GM10248 (cell line): ENCODE data around the gene C15orf40.

ENCODE experiments used
- CTCF ChIA-PET: fragments of 300-600 bp; sonication (Branson Sonifier 250); formaldehyde crosslinking; extraction: SDS; loops from one replicate; lab custom pipeline; 2021; ENCODE audit warnings: antibody characterized with exemption; lab: Yijun Ruan, JAX
- POLR2A ChIA-PET: fragments of 350-650 bp; sonication (Branson Sonifier 250); formaldehyde crosslinking; extraction: SDS; loops from one replicate; lab custom pipeline; 2020; ENCODE audit warnings: antibody characterized with exemption; lab: Yijun Ruan, JAX
- DNase-seq: peaks from one replicate; pipeline ENCODE4 v3.0.0; 2012; ENCODE audit errors: extremely low spot score
- TF ChIP-seq, protein P1 (sequence below): IDR thresholded peaks from 2 replicates; pipeline ENCODE4 v1.5.1; 2012; ENCODE audit warnings: mild to moderate bottlenecking, low read depth; ENCODE audit errors: extremely low read depth, missing control alignments, control extremely low read depth

The C15orf40 gene

DNA sequence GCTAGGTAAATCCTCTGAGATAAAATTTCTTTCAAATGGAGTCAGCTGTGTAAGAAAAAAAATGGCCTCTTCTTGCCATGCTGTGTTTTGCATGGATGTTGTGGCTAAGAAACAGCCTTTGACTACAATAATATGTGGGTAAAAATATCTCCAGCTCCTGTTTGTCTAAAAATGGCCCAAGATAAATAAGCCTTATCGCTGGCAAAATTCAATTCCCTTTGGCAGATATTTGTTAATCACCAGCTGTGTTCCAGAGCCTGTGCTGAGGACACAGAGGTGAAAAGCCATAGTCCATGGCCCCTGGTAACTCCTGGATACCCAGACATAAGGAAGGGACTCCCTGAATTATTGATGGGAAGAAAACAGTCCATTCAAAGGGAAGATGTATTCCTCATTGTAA, 40.7 kb downstream of the C15orf40 start:
- no peak for DNase-seq
- TF ChIP-seq, protein P1, sequence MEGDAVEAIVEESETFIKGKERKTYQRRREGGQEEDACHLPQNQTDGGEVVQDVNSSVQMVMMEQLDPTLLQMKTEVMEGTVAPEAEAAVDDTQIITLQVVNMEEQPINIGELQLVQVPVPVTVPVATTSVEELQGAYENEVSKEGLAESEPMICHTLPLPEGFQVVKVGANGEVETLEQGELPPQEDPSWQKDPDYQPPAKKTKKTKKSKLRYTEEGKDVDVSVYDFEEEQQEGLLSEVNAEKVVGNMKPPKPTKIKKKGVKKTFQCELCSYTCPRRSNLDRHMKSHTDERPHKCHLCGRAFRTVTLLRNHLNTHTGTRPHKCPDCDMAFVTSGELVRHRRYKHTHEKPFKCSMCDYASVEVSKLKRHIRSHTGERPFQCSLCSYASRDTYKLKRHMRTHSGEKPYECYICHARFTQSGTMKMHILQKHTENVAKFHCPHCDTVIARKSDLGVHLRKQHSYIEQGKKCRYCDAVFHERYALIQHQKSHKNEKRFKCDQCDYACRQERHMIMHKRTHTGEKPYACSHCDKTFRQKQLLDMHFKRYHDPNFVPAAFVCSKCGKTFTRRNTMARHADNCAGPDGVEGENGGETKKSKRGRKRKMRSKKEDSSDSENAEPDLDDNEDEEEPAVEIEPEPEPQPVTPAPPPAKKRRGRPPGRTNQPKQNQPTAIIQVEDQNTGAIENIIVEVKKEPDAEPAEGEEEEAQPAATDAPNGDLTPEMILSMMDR, result no peak
- POLR2A ChIA-PET, result no interaction called here
- CTCF ChIA-PET, result interaction anchor here (1.3 to 3.5 kb wide), 2 partner anchors 8 to 30 kb away, joined by 3 to 13 read pairs; no protein-coding TSS in a partner anchor

DNA sequence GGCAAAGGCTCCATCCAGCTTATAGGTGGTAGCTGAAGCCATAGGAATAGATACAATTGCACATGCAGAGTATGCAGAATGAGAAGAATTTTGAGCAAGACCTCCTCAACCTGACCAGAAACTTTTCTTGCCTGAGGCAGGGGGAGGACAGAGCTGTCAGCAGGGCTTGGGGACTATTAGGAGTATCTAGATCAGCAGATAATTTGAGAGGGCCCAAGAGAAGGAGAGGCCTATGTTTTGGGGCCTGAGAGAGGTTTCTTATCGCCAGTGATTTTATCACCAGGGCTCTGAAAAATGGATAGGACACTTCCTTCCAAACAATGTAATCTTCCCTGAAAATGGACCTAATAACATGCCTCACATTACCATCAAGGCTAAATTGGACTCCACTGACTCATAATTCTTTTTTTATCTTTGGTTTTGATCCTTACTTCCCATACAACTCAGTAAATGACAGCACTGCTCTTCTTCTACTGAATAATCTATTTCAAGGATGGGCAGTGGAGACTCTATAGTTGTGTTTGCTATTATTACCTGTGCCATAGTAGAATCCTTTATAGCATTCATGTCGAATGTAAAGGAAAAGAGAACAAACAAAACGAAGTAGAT, 41.3 kb downstream of the C15orf40 start:
- TF ChIP-seq, protein P1, result no peak
- ChIA-PET CTCF (interaction anchor here (1.0 to 3.5 kb wide), 4 partner anchors 8 to 30 kb away, joined by 3 to 13 read pairs (median 4); no protein-coding TSS in a partner anchor), POLR2A (no interaction called here)
- DNase-seq, result no peak

DNA sequence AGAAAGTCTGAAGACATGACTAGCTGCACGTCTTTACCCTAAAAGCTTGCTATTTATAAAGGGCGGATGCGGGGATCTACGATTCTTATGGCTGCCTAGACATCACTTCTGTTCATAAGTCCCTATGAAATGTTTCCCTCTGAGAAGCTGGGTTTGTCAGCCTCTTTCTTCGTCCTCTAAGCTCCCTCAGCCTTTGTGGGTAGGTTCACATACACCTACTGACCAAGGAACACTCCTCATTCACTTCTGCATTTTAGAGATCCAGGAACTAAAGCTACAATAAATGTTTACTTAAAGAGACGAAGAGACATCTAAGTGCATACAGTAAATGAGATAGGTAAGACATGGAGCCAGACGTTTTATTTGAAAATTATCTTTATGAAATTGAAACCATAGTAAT, 42.1 kb downstream of the C15orf40 start:
- ChIA-PET POLR2A (no interaction called here), CTCF (interaction anchor here (0.9 to 1.5 kb wide), 4 partner anchors 10 to 119 kb away, joined by 3 to 4 read pairs (median 4); no protein-coding TSS in a partner anchor)
- DNase-seq, result no peak
- TF ChIP-seq, protein P1, result no peak

DNA sequence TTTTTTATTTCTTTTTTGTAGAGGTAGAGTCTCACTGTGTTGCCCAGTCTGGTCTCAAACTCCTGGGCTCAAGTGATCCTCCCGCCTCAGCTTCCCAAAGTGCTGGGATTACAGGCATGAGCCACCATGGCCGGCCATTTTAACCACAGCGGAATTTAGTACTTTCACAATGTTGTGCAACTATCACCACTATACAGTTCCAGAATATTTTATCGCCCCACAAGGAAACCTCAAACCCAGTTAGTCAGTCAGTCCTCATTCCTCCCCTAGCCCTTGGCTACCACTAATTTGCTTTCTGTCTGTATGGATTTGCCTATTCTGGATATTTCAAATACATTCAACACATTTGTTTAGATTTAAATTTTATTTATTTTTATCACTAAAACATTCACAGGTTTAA, 43.4 kb downstream of the C15orf40 start:
- DNase-seq, result no peak
- ChIA-PET CTCF (no interaction called here), POLR2A (no interaction called here)
- TF ChIP-seq, protein P1, result no peak

DNA sequence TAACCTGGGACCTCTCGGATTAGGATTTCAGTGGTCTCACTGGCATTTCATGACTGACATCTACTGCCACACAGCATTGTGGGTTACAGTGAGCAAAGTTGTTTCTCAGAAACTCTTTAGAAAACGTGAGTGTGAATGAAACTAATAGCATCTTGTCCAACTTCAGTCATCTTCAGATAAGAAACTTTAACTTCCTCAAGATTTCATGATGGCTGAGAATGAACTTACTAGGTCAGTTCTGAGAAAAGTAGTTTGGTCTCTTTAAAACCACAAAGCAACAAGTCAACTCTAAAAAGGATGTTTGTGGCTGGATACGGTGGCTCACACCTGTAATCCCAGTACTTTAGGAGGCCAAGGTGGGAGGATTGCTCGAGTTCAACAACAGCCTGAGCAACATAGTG, 44.8 kb downstream of the C15orf40 start:
- peak; percentile 29 for DNase-seq
- ChIA-PET CTCF (no interaction called here), POLR2A (no interaction called here)
- TF ChIP-seq, protein P1, result no peak

DNA sequence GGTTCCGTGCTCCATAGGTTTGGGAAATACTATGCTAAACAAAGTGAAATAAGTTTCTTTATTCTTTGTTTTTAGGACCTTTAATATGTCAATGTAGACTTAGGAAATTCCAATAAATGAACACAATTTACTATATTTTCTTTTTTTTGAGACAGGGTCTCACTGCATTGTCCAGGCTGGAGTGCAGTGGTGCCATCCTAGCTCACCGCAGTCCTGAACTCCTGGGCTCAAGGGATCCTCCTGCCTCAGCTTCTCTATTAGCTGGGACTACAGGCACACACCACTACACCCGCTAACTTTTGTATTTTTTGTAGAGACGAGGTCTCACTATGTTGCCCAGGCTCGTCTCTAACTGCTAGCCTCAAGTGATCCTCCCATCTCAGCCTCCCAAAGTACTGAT, 46.5 kb downstream of the C15orf40 start:
- CTCF ChIA-PET, result no interaction called here
- DNase-seq, result no peak
- TF ChIP-seq, protein P1, result no peak
- POLR2A ChIA-PET, result no interaction called here
